Renal cortical epithelial cell (primary cell): ENCODE results near the gene RBBP5. TPM values are rescaled to one million over a fixed set of nuclear protein-coding genes. Genes with fewer than 3 reads are reported as not detected.

ENCODE experiments used
- total RNA-seq: library from RNA; depleted of rRNA; stranded (reverse); fragments of >200 nt; gene quantifications from 2 replicates; pipeline ENCODE4 v1.2.3, GENCODE V29; 2014

The RBBP5 gene
- total RNA-seq, 1 donor from 2014 or later, result 33.1 TPM

Other genes with a start within 250 kb of the RBBP5 start
- gene CNTN2, start 78.8 kb downstream of the RBBP5 start, total RNA-seq, result 0.05 TPM in 1 of 2 replicates, not detected in the other
- 1.6 and 2.4 TPM in 2 replicates for gene TMEM81, start 37.5 kb downstream of the RBBP5 start, total RNA-seq
- gene DSTYK, start 89.7 kb upstream of the RBBP5 start, total RNA-seq, result 14.6 and 23.1 TPM in 2 replicates
- gene TMCC2, start 106.0 kb upstream of the RBBP5 start, total RNA-seq, result 4.4 and 4.7 TPM in 2 replicates
- gene NUAK2, start 199.8 kb upstream of the RBBP5 start, total RNA-seq, result 34.6 and 59.6 TPM in 2 replicates
- 0.17 TPM in 1 of 2 replicates, not detected in the other for gene KLHDC8A, start 234.9 kb upstream of the RBBP5 start, total RNA-seq